Lung (tissue), 12 donors: ENCODE data around the gene DCLK2. TPM values are rescaled to one million over a fixed set of nuclear protein-coding genes. Genes with fewer than 3 reads are reported as not detected.

Experiments used
- ATAC-seq: fragments of 200-7000 bp; cut with Tn5 transposase; one replicate; pipeline ENCODE4 v1.9.1; 2020; ENCODE audit warnings: moderate number of reproducible peaks; ENCODE audit not compliant: insufficient read depth, low FRiP score
- DNase-seq, 3 donors: peaks; one replicate each; pipeline ENCODE4 v3.0.0-alpha.2; 2013 to 2017
- H3K27ac ChIP-seq, 2 donors: one replicate each; pipeline ENCODE4 v1.5.1; 2013; ENCODE audit warnings: mild to moderate bottlenecking in 2 of 2, moderate library complexity in 2 of 2, control low read depth in 1 of 2, inconsistent platforms in 1 of 2, low read depth in 1 of 2, low read length in 1 of 2
- H3K27me3 ChIP-seq, 3 donors: one replicate each; pipeline ENCODE4 v1.5.1; 2013; ENCODE audit warnings: low read length in 2 of 3; ENCODE audit not compliant: control insufficient read depth in 3 of 3, insufficient read depth in 3 of 3
- H3K36me3 ChIP-seq, 4 donors: one replicate each; pipeline ENCODE4 v1.5.1; 2013; ENCODE audit warnings: low read length in 4 of 4, mild to moderate bottlenecking in 1 of 4, moderate library complexity in 1 of 4; ENCODE audit not compliant: control insufficient read depth in 4 of 4, insufficient read depth in 4 of 4
- H3K4me1 ChIP-seq, 5 donors: one replicate each; pipeline ENCODE4 v1.5.1; 2013; ENCODE audit warnings: low read length in 5 of 5, mild to moderate bottlenecking in 2 of 5, moderate library complexity in 1 of 5; ENCODE audit not compliant: control insufficient read depth in 5 of 5, insufficient read depth in 5 of 5
- H3K4me3 ChIP-seq: one replicate; pipeline ENCODE4 v1.5.1; 2013; ENCODE audit warnings: mild to moderate bottlenecking, control low read depth, moderate library complexity
- H3K9ac ChIP-seq, 2 donors: one replicate each; pipeline ENCODE4 v1.5.1; 2013; ENCODE audit warnings: low read length in 2 of 2, control low read depth in 1 of 2; ENCODE audit not compliant: insufficient read depth in 1 of 2
- H3K9me3 ChIP-seq, 4 donors: one replicate each; pipeline ENCODE4 v1.5.1; 2013; ENCODE audit warnings: low read length in 3 of 4, mild to moderate bottlenecking in 1 of 4, moderate library complexity in 1 of 4; ENCODE audit not compliant: control insufficient read depth in 4 of 4, insufficient read depth in 3 of 4
- CTCF ChIP-seq: IDR thresholded peaks from 2 replicates; pipeline ENCODE4 v1.5.1; 2012; ENCODE audit warnings: mild to moderate bottlenecking; ENCODE audit errors: control extremely low read depth, extremely low read depth
- WGBS, 2 donors: extraction: QIAGEN DNeasy Blood & Tissue Kit; methylation state at CpG; one replicate each; pipeline ENCODE4 v1.1.7; 2013; 5-methylcytosine and 5-hydroxymethylcytosine counted together
- polyA plus RNA-seq, 2 donors: library from polyadenylated mRNA; stranded (reverse); fragments of 200-250 nt; gene quantifications; one replicate each; pipeline ENCODE4 v1.2.1, GENCODE V29; 2013
- total RNA-seq, 2 donors: library from RNA; depleted of rRNA in 1 of 2; stranded (reverse); fragments of >200 nt in 1 of 2; gene quantifications; one replicate each; pipeline ENCODE4 v1.2.1, GENCODE V29; 2014 to 2021
- donor health status: control.
- donor health status: control.
- donor health status: Bipolar disorder and iron deficiency.
- donor health status: healthy.
- donor health status: DM: yes; HTN: yes; CAD: no.

Gene DCLK2
- total and polyA plus RNA-seq, 4 donors = 1.4 to 11.8 (median 2.7) TPM

GRCh38 chr4:150139297-150139865, 61.1 kb downstream of the DCLK2 start:
- no peak for DNase-seq
- TF ChIP-seq CTCF = no peak
- H3K27me3 ChIP-seq = no peaks in the 10 kb centered on the region
- 90 to 97% methylated on average over 4 of the region's 4 CpGs for WGBS, 2 donors
- H3K4me3 ChIP-seq = no peak overlapping the region
- ATAC-seq = no peak
- H3K9me3 ChIP-seq = no peaks in the 10 kb centered on the region
- no peak overlapping the region for H3K9ac ChIP-seq
- no peaks in the 10 kb centered on the region for H3K36me3 ChIP-seq
- H3K4me1 ChIP-seq = peaks cover 0 to 7% (median 0%) of the 10 kb centered on the region in 5 donors
- no peak overlapping the region for H3K27ac ChIP-seq

- WGBS, 2 donors = 66 to 81% methylated on average over 5 of the region's 5 CpGs
- Histone ChIP-seq H3K4me1 (peaks cover 0 to 7% (median 0%) of the 10 kb centered on the region in 5 donors), H3K9me3 (no peaks in the 10 kb centered on the region), H3K36me3 (no peaks in the 10 kb centered on the region), H3K27ac (no peak overlapping the region), H3K9ac (no peak overlapping the region), H3K27me3 (no peaks in the 10 kb centered on the region), H3K4me3 (no peak overlapping the region)
- TF ChIP-seq CTCF = no peak
- peak; percentile 24 for ATAC-seq
- no peak for DNase-seq
These were observed 62.6 kb downstream of the DCLK2 start for GRCh38 chr4:150140774-150141400.

GRCh38 chr4:150141756-150142155, 63.5 kb downstream of the DCLK2 start:
- Histone ChIP-seq H3K9ac (no peak overlapping the region), H3K36me3 (no peaks in the 10 kb centered on the region), H3K9me3 (no peaks in the 10 kb centered on the region), H3K27ac (no peak overlapping the region), H3K4me3 (no peak overlapping the region), H3K4me1 (peaks cover 0 to 7% (median 0%) of the 10 kb centered on the region in 5 donors), H3K27me3 (no peaks in the 10 kb centered on the region)
- no peak for DNase-seq
- no peak for ATAC-seq
- 64 to 65% methylated on average over 2 of the region's 2 CpGs for WGBS, 2 donors
- no peak for TF ChIP-seq CTCF
